Measurements from ENCODE around the gene PRKCE.

The PRKCE gene

GRCh38 chr2:46227674-46228289, 576.3 kb downstream of the PRKCE start:
- H3K4me3 ChIP-seq (ENCODE audit: low read depth, low read length) = no peak overlapping the region
- no peak for TF ChIP-seq CTCF (IDR thresholded peaks at IDR 0.05; ENCODE audit: borderline replicate concordance, insufficient read depth, low read depth, low read length)

- no peak for TF ChIP-seq CTCF (IDR thresholded peaks at IDR 0.05; ENCODE audit: borderline replicate concordance, insufficient read depth, low read depth, low read length)
- no peak overlapping the region for H3K4me3 ChIP-seq (ENCODE audit: low read depth, low read length)
These were observed 577.9 kb downstream of the PRKCE start for GRCh38 chr2:46229134-46230063.

- no peak overlapping the region for H3K4me3 ChIP-seq (ENCODE audit: low read depth, low read length)
These were observed 578.7 kb downstream of the PRKCE start for GRCh38 chr2:46230115-46230571.

DNA sequence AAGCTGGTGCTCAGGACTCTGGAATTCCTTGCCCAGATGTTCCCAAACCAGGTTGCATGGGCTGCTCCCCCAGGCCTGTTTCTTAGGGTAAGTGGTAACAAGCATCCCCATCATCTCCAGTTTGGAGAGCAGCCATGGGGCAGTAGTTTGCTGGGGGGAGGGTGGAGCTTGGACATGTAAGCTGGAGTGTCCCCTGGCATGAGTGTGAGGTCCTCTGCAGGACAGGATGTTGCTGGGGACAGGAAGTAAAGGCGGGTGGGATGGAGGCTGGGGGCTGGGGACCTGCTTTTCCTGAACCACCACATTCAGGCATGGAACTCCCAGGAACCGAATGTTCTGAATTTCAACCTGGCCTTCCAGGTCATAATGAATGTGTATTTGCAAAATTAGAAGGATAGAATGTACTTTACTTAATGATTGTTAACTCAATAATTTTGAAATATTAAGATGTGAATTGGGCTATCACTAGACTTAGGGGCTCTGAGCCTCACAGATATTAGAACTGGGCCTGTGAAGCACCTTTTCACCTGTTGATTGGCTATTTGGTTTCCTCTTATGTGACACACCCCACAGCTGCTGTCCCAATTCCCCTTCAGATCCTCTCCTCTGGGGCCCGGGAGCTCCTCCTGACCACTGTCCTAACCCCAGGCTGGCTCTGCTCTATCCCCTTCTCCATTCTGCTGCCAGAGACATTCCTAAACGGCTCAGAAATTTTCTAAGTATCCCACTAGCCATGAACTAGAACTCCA, 579.4 kb downstream of the PRKCE start:
- no peak overlapping the region for H3K4me3 ChIP-seq (ENCODE audit: low read depth, low read length)
- no peak for TF ChIP-seq CTCF (IDR thresholded peaks at IDR 0.05; ENCODE audit: borderline replicate concordance, insufficient read depth, low read depth, low read length)

More at GRCh38 chr2:46230115-46230571, 578.7 kb downstream of the PRKCE start:
- no peak for TF ChIP-seq CTCF (IDR thresholded peaks at IDR 0.05; ENCODE audit: borderline replicate concordance, insufficient read depth, low read depth, low read length)

GRCh38 chr2:46231721-46232120, 580.2 kb downstream of the PRKCE start:
- no peak overlapping the region for H3K4me3 ChIP-seq (ENCODE audit: low read depth, low read length)
- no peak for TF ChIP-seq CTCF (IDR thresholded peaks at IDR 0.05; ENCODE audit: borderline replicate concordance, insufficient read depth, low read depth, low read length)

DNA sequence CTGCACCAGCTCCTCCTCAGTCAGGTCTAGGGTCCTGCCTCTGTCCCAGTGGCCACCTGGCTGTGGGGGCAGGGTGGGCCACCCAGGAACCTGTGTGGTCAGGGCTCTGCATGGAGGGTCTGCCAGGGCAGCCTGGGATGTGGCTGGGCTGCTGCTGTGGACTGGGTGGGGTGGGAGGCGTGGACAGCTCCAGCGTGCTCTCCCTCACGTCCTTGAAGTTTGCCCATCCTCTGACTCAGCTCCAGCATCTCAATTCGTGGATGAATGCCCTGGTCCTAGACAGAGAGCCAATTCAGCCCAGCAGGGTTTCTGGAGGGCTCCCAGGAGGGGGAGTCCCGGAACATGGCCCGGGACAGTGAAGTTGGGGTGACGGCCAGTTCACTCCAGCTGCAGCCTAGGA, 581.4 kb downstream of the PRKCE start:
- no peak overlapping the region for H3K4me3 ChIP-seq (ENCODE audit: low read depth, low read length)
- no peak for TF ChIP-seq CTCF (IDR thresholded peaks at IDR 0.05; ENCODE audit: borderline replicate concordance, insufficient read depth, low read depth, low read length)
